OCI-LY1 (cell line): Measurements from ENCODE around the gene TBL1X.

ENCODE experiments used
- EZH2 ChIP-seq: fragments of 200-600 bp; sonication (generic), shearing (Covaris generic); IDR thresholded peaks from 2 replicates; pipeline ENCODE4 v1.8.0; 2017; ENCODE audit warnings: borderline replicate concordance, mixed run types, mild to moderate bottlenecking, antibody characterized with exemption, low read length, moderate library complexity, mixed read lengths
- TF ChIP-seq, protein P1 (sequence below): fragments of 200-600 bp; sonication (generic), shearing (Covaris generic); IDR thresholded peaks from 2 replicates; pipeline ENCODE4 v1.5.1; 2017; ENCODE audit warnings: mild to moderate bottlenecking, antibody characterized with exemption, low read length, moderate library complexity, mixed read lengths

DNA sequence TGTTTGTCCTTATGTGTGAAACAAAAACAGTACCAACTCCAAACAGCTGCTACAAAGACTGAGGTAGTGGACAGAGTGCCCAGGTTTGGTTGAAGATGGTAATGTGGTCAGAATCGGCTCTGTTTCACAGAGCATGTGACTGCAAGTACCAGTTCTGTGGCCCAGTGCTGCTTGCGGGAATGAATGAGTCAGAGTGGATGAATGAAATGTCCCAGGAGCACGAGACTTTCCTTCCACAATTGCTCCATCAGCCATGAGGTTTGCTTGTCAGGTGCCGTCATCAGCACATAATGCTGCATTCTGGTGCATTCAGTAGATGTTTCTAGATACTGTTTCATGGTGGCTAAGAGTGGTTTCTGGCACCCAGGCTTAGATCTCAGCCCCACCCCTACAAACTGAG, 216.6 kb downstream of the TBL1X start:
- TF ChIP-seq, protein P1, sequence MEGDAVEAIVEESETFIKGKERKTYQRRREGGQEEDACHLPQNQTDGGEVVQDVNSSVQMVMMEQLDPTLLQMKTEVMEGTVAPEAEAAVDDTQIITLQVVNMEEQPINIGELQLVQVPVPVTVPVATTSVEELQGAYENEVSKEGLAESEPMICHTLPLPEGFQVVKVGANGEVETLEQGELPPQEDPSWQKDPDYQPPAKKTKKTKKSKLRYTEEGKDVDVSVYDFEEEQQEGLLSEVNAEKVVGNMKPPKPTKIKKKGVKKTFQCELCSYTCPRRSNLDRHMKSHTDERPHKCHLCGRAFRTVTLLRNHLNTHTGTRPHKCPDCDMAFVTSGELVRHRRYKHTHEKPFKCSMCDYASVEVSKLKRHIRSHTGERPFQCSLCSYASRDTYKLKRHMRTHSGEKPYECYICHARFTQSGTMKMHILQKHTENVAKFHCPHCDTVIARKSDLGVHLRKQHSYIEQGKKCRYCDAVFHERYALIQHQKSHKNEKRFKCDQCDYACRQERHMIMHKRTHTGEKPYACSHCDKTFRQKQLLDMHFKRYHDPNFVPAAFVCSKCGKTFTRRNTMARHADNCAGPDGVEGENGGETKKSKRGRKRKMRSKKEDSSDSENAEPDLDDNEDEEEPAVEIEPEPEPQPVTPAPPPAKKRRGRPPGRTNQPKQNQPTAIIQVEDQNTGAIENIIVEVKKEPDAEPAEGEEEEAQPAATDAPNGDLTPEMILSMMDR, result no peak
- no peak for TF ChIP-seq EZH2
